ENCODE measurements around the gene PCYOX1L.

Gene PCYOX1L

DNA sequence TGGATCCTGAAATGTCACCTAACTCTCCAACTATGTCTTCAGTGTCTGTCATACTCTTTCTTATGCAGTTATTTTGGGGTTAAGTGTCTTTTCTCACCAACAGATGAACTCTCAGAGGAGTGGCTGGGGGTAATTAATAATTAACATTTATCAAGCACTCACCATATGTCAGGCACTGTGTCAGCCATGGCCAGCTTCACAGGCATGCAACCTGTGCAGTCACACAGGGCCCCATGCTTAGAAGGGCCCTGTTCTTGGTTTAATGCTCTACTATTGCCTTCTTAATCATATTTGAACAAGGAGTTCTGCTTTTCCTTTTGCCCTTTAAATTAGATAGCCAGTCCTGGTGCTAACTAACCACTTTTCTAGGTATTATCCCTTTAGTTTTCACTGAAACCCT, 16.0 kb upstream of the PCYOX1L start:
- Histone ChIP-seq H3K27me3 (replicated peaks) (no peaks in the 10 kb centered on the region), H3K27ac (no peak overlapping the region), H3K36me3 (replicated peaks) (no peaks in the 10 kb centered on the region), H3K4me3 (ENCODE audit: low read depth, low read length) (no peak overlapping the region)
- in situ Hi-C loops (cut with HindIII; ENCODE audit: low pct_ligation_motif_present, low sequenced_read_pairs): no loop called here
- no peak for DNase-seq
- TF ChIP-seq, protein P1, sequence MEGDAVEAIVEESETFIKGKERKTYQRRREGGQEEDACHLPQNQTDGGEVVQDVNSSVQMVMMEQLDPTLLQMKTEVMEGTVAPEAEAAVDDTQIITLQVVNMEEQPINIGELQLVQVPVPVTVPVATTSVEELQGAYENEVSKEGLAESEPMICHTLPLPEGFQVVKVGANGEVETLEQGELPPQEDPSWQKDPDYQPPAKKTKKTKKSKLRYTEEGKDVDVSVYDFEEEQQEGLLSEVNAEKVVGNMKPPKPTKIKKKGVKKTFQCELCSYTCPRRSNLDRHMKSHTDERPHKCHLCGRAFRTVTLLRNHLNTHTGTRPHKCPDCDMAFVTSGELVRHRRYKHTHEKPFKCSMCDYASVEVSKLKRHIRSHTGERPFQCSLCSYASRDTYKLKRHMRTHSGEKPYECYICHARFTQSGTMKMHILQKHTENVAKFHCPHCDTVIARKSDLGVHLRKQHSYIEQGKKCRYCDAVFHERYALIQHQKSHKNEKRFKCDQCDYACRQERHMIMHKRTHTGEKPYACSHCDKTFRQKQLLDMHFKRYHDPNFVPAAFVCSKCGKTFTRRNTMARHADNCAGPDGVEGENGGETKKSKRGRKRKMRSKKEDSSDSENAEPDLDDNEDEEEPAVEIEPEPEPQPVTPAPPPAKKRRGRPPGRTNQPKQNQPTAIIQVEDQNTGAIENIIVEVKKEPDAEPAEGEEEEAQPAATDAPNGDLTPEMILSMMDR (IDR thresholded peaks at IDR 0.05; ENCODE audit: low read depth, low read length, missing control alignments): no peak

DNA sequence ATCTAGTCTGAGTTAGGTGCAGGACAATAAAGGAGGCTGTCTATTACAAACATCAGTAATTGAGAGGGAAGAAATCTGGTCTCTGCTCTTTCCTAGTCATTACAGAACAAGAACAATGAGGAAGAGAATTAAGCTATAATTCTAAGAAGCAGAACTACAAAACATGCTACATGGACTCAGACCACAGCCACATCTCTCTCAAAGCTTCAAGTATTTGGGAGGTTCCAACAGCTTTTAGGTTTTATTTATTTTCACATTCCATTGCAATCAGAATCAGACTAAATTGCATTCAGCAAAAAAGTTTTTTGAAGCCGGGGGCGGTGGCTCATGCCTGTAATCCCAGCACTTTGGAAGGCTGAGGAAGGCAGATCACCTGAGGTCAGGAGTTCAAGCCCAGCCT, 13.7 kb upstream of the PCYOX1L start:
- in situ Hi-C loops (cut with HindIII; ENCODE audit: low pct_ligation_motif_present, low sequenced_read_pairs): no loop called here
- H3K27ac ChIP-seq: no peak overlapping the region
- H3K36me3 ChIP-seq (replicated peaks): peaks cover 17% of the 10 kb centered on the region
- no peak for DNase-seq
- H3K4me3 ChIP-seq (ENCODE audit: low read depth, low read length): no peak overlapping the region
- TF ChIP-seq, protein P1 (IDR thresholded peaks at IDR 0.05; ENCODE audit: low read depth, low read length, missing control alignments): no peak
- no peaks in the 10 kb centered on the region for H3K27me3 ChIP-seq (replicated peaks)

DNA sequence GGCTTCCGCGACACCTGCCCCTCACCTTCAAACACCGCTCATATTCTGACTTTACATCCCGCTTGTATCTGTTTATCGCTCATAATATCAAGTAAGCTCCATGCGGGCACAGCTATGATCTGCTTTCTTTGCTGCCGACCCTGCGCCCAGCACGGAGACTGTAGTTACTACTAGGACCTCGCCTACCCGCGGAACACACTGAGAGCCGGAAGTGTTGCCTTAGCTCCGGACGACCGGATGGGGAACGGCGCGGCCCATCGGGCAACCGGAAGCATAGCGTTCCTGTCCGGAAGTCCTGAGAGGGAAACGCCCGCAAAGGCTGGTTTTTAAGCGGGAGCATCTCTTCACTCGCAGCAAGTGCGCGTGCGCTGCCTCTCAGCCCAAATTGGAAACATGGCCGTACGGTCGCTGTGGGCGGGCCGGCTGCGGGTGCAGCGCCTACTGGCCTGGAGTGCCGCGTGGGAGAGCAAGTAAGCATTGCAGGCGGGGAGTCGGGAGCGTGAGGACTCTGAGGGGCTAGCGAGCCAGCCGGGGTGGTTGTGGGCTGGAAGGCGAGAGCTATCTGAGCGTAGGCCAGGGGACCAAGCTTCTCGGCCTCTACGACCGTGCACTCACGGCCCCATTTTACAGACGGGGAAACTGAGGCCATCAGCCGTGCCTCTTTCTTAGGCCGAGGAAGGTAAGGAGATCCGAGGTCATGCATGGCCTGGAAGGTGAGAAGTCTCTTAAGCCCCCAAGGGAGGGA, 12.5 kb upstream of the PCYOX1L start, which contains the start of gene GRPEL2:
Gene GRPEL2, plus strand, starts transcription at position 353 of the 745 bp plus-strand sequence. Its CDS starts 41 bp downstream, at position 394.
- Histone ChIP-seq H3K27me3 (replicated peaks) (no peaks in the 10 kb centered on the region), H3K36me3 (replicated peaks) (peaks cover 29% of the 10 kb centered on the region), H3K27ac (peak within 1 kb of the TSS; percentile 69), H3K4me3 (ENCODE audit: low read depth, low read length) (peak within 1 kb of the TSS; percentile 99)
- in situ Hi-C loops (cut with HindIII; ENCODE audit: low pct_ligation_motif_present, low sequenced_read_pairs): no loop called here
- DNase-seq: peak; percentile 96
- TF ChIP-seq, protein P1 (IDR thresholded peaks at IDR 0.05; ENCODE audit: low read depth, low read length, missing control alignments): no peak

DNA sequence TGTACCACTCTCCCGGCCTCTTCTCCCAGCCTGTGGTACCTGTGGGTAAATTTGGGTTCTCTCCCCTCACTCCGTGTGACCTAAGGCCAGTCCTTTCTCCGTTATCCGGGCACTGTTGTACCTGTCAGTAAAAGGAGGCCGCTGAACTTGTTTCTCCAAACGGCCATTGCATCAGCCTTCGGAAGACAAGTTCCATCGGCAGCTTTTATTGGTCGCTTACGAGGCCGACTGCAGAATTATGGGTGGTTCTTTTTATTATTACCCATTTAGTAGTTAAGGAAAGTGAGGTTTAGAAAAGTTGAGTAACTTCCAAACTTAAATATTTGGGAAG, 12.0 kb upstream of the PCYOX1L start:
- TF ChIP-seq, protein P1 (IDR thresholded peaks at IDR 0.05; ENCODE audit: low read depth, low read length, missing control alignments): no peak
- DNase-seq: no peak
- in situ Hi-C loops (cut with HindIII; ENCODE audit: low pct_ligation_motif_present, low sequenced_read_pairs): no loop called here
- Histone ChIP-seq H3K27me3 (replicated peaks) (no peaks in the 10 kb centered on the region), H3K4me3 (ENCODE audit: low read depth, low read length) (peak overlapping the region; percentile 99), H3K36me3 (replicated peaks) (peaks cover 34% of the 10 kb centered on the region), H3K27ac (peak overlapping the region; percentile 69)

DNA sequence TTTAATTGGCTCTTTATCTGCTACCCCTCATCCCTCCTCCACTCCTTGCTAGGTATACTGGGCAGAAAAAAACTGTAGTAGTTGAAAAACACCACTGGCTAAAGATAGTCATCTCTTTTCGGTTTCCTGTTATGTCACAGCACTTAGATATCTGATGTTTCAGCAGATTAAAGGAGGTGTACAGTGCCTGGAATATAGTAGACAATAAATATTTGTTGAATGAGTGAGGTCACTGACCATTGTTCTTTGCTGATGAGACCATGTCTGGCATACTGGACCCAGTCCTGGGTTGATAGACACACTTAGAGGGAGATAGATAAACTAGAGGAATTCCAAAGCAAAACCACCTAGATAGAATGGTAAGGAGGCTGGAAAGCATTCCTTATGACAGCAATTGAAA, 9.3 kb upstream of the PCYOX1L start:
- Histone ChIP-seq H3K4me3 (ENCODE audit: low read depth, low read length) (no peak overlapping the region), H3K36me3 (replicated peaks) (peaks cover 52% of the 10 kb centered on the region), H3K27me3 (replicated peaks) (no peaks in the 10 kb centered on the region), H3K27ac (no peak overlapping the region)
- no peak for DNase-seq
- TF ChIP-seq, protein P1 (IDR thresholded peaks at IDR 0.05; ENCODE audit: low read depth, low read length, missing control alignments): no peak
- in situ Hi-C loops (cut with HindIII; ENCODE audit: low pct_ligation_motif_present, low sequenced_read_pairs): no loop called here

DNA sequence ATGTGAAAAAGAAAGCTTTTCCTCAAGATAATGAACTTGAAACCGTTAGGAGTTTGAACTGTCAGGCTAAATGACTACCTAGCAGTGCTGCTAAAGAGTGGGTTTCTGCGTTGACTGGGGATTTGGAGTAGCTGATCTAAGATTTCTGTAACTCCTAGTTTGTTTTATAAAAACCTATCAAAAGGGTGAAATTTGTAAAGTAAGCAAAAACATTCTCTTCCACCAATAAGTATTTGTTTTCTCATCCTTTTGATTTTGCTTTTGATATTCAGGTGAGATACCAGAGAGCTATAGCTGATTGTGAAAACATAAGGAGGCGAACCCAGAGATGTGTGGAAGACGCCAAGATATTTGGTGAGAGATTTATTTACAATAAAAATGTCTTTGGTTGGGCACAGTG, 8.5 kb upstream of the PCYOX1L start:
- Histone ChIP-seq H3K4me3 (ENCODE audit: low read depth, low read length) (no peak overlapping the region), H3K36me3 (replicated peaks) (peaks cover 55% of the 10 kb centered on the region), H3K27ac (no peak overlapping the region), H3K27me3 (replicated peaks) (no peaks in the 10 kb centered on the region)
- TF ChIP-seq, protein P1 (IDR thresholded peaks at IDR 0.05; ENCODE audit: low read depth, low read length, missing control alignments): no peak
- no peak for DNase-seq
- in situ Hi-C loops (cut with HindIII; ENCODE audit: low pct_ligation_motif_present, low sequenced_read_pairs): no loop called here
